Muscle layer of colon (tissue), 2 donors: Measurements from ENCODE around the gene MACROD2.
"Not testable (repeated sequence)": the region's sequence is repeated elsewhere in the genome, so short reads cannot be mapped to it uniquely, and the experiment has no call there.

Experiments used
- H3K27ac ChIP-seq: one replicate; pipeline ENCODE4 v1.7.0; 2013; ENCODE audit warnings: low read depth, mild to moderate bottlenecking, low read length, moderate library complexity
- H3K27me3 ChIP-seq, 2 donors: one replicate each; pipeline ENCODE4 v1.7.0; 2013; ENCODE audit warnings: low read length in 2 of 2, mild to moderate bottlenecking in 2 of 2; ENCODE audit not compliant: insufficient read depth in 2 of 2, control insufficient read depth in 1 of 2
- H3K36me3 ChIP-seq: one replicate; pipeline ENCODE4 v1.7.0; 2013; ENCODE audit warnings: mild to moderate bottlenecking, low read length; ENCODE audit not compliant: insufficient read depth
- H3K4me1 ChIP-seq: one replicate; pipeline ENCODE4 v1.7.0; 2013; ENCODE audit warnings: mild to moderate bottlenecking, low read length; ENCODE audit not compliant: insufficient read depth
- H3K4me3 ChIP-seq, 2 donors: one replicate each; pipeline ENCODE4 v1.7.0; 2013; ENCODE audit warnings: low read length in 2 of 2, low read depth in 1 of 2, mild to moderate bottlenecking in 1 of 2, moderate library complexity in 1 of 2
- H3K9ac ChIP-seq: one replicate; pipeline ENCODE4 v1.7.0; 2013; ENCODE audit warnings: low read length
- H3K9me3 ChIP-seq: one replicate; pipeline ENCODE4 v1.7.0; 2013; ENCODE audit warnings: mild to moderate bottlenecking, low read length
- donor health status: abdominal sarcoma.
- donor health status: Adenocarcinoma of cecum.

The MACROD2 gene

GRCh38 chr20:15122613-15123012, 1127.3 kb downstream of the MACROD2 start:
- Histone ChIP-seq H3K4me3 (no peak overlapping the region), H3K4me1 (no peaks in the 10 kb centered on the region), H3K36me3 (no peaks in the 10 kb centered on the region), H3K27ac (no peak overlapping the region), H3K27me3 (no peaks in the 10 kb centered on the region), H3K9me3 (no peaks in the 10 kb centered on the region), H3K9ac (no peak overlapping the region)

DNA sequence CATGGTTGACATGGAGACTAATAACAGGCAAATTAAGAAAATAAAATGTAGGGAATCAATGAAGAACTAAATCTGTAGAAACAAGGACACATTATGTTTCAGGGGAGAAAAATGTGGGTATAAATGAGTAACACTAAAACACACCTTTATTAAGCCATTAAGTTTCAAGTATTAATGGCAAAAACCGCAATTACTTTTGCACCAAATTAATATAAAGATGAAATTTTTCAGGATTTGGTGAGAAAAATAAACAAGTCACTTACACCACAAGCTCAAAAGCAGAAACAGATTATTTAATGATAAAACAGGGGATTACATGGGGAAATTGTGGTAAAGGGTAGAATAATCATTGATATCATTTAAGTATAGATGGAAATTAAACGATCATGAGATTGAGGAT, 1135.9 kb downstream of the MACROD2 start:
- Histone ChIP-seq H3K4me1 (no peaks in the 10 kb centered on the region), H3K9ac (no peak overlapping the region), H3K27ac (no peak overlapping the region), H3K27me3 (no peaks in the 10 kb centered on the region), H3K4me3 (no peak overlapping the region), H3K36me3 (no peaks in the 10 kb centered on the region), H3K9me3 (no peaks in the 10 kb centered on the region)

DNA sequence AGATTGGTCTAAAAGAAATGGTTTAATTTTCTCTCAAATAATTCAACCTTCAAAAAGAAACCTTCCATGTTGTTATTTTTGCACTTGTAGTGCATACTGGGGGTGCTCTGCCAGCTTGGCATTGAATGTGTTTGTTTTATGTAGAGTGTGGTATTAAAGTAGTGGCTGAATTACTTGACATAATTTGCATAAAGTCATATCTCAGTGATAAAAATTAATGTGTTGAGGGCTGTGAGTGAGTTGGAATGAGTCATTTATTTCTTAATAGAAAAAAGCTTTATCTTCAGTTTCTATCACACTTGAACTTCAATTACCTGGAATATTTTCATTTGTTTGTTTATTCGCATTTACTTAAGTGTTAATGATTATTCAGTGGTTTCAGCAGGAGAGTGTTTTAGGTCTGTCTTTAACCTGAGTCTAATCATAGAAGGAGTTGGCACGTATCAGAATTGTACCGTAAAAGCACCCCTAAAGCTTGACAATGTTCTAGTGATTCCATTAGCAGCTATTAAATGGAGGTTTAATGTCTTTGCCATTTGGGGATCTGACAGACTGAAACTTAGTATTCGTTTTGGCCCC, 1143.3 kb downstream of the MACROD2 start:
- H3K36me3 ChIP-seq, result no peaks in the 10 kb centered on the region
- no peaks in the 10 kb centered on the region for H3K27me3 ChIP-seq
- H3K9me3 ChIP-seq, result no peaks in the 10 kb centered on the region
- H3K4me3 ChIP-seq, result no peak overlapping the region
- no peaks in the 10 kb centered on the region for H3K4me1 ChIP-seq
- no peak overlapping the region for H3K9ac ChIP-seq
- no peak overlapping the region for H3K27ac ChIP-seq

DNA sequence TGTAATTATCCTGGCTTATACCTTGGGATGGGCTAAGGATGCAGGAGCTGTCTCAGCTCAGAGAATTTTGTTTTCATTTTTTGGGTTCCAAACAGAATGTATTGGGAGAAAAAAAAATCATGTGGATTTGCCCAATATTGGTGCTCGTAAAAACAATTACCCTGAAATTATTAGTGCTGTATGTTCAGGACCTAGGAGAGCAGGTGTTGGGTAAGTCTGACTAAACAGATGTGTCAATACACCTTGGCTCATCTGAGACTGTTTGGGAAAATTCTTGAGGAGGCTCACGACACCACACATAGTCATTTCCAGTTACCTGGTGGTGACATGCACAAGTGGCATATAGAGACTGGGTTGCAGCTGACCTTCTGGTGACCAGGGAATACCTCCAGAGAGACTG, 1144.2 kb downstream of the MACROD2 start:
- H3K9me3 ChIP-seq, result no peaks in the 10 kb centered on the region
- no peak overlapping the region for H3K27ac ChIP-seq
- no peak overlapping the region for H3K9ac ChIP-seq
- H3K36me3 ChIP-seq, result no peaks in the 10 kb centered on the region
- H3K4me1 ChIP-seq, result no peaks in the 10 kb centered on the region
- H3K27me3 ChIP-seq, result no peaks in the 10 kb centered on the region
- H3K4me3 ChIP-seq, result no peak overlapping the region

DNA sequence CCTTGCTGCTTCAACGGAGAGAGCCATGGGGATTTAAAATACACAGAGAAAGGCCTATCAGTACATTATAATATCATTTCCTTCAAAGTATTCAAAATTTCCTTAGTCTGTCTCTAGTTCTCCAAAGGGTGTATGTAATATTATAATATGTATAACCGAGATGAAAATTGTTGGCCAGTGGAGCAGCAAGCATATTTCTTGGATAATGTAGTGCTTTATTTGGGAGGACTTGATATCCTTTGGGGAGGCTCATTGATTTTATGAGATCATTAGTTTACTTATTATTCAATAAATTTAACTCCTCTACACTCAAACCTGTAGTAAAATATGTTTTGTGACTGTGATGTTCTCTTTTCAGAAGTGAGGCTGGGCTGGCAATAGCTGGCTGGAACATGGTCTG, 1145.0 kb downstream of the MACROD2 start:
- Histone ChIP-seq H3K27me3 (no peaks in the 10 kb centered on the region), H3K4me3 (no peak overlapping the region), H3K9ac (no peak overlapping the region), H3K27ac (no peak overlapping the region), H3K9me3 (no peaks in the 10 kb centered on the region), H3K36me3 (no peaks in the 10 kb centered on the region), H3K4me1 (no peaks in the 10 kb centered on the region)

- not testable (repeated sequence) for H3K9ac ChIP-seq, H3K4me1 ChIP-seq, H3K27me3 ChIP-seq, H3K4me3 ChIP-seq, H3K27ac ChIP-seq, H3K9me3 ChIP-seq, H3K36me3 ChIP-seq
Measured at GRCh38 chr20:15140940-15141339, 1145.6 kb downstream of the MACROD2 start.

- Histone ChIP-seq H3K4me3 (no peak overlapping the region), H3K27me3 (no peaks in the 10 kb centered on the region), H3K9me3 (no peaks in the 10 kb centered on the region), H3K36me3 (no peaks in the 10 kb centered on the region), H3K4me1 (no peaks in the 10 kb centered on the region), H3K9ac (no peak overlapping the region), H3K27ac (no peak overlapping the region)
Measured at GRCh38 chr20:15141861-15142260, 1146.5 kb downstream of the MACROD2 start.

DNA sequence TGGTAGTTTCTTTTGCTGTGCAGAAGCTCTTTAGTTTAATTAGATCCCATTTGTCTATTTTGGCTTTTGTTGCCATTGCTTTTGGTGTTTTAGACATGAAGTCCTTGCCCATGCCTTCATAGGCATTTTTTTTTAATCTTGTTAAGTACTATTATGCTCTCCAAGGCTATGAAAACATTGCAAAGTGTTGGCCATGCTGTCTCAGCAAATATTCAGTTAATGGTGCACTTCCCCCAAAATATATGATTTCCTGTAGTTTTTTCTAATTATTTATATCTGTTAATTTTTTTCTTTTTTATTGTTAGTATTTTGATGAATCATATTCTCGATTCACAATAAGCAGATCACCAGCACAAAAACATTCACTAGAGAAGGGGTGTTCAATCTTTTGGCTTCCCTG, 1148.2 kb downstream of the MACROD2 start:
- H3K9ac ChIP-seq, result no peak overlapping the region
- no peaks in the 10 kb centered on the region for H3K27me3 ChIP-seq
- no peaks in the 10 kb centered on the region for H3K4me1 ChIP-seq
- no peaks in the 10 kb centered on the region for H3K36me3 ChIP-seq
- H3K27ac ChIP-seq, result no peak overlapping the region
- no peak overlapping the region for H3K4me3 ChIP-seq
- H3K9me3 ChIP-seq, result no peaks in the 10 kb centered on the region

DNA sequence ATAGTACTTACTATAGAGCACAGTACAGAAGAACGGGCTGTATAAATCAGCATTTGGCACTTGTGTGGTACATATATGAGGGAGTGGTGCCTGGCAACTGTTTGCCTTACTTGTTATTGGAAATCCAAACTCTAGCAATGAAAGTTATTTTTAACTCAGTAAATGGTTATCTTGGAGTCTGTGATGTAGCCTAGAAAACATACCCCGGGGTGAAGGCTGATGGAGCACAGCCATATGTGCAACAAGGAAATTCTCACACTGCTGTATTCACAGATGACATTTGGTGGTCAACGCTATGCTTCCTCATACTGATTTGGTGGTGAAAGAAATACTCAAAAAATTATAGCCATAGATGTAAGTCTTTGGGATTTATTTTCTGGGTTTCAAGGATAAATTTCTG, 1149.6 kb downstream of the MACROD2 start:
- H3K27me3 ChIP-seq, result no peaks in the 10 kb centered on the region
- no peak overlapping the region for H3K9ac ChIP-seq
- H3K36me3 ChIP-seq, result no peaks in the 10 kb centered on the region
- no peaks in the 10 kb centered on the region for H3K9me3 ChIP-seq
- no peak overlapping the region for H3K27ac ChIP-seq
- H3K4me1 ChIP-seq, result no peaks in the 10 kb centered on the region
- no peak overlapping the region for H3K4me3 ChIP-seq

- Histone ChIP-seq H3K36me3 (no peaks in the 10 kb centered on the region), H3K4me1 (no peaks in the 10 kb centered on the region)
Measured at GRCh38 chr20:15146948-15147347, 1151.6 kb downstream of the MACROD2 start.

GRCh38 chr20:15154070-15154469, 1158.8 kb downstream of the MACROD2 start:
- Histone ChIP-seq H3K9ac (no peak overlapping the region), H3K4me1 (no peaks in the 10 kb centered on the region), H3K4me3 (no peak overlapping the region), H3K27ac (no peak overlapping the region), H3K9me3 (no peaks in the 10 kb centered on the region), H3K36me3 (no peaks in the 10 kb centered on the region), H3K27me3 (no peaks in the 10 kb centered on the region)

More at GRCh38 chr20:15146948-15147347, 1151.6 kb downstream of the MACROD2 start:
- Histone ChIP-seq H3K4me3 (no peak overlapping the region), H3K9me3 (no peaks in the 10 kb centered on the region), H3K27ac (no peak overlapping the region), H3K27me3 (no peaks in the 10 kb centered on the region), H3K9ac (no peak overlapping the region)

DNA sequence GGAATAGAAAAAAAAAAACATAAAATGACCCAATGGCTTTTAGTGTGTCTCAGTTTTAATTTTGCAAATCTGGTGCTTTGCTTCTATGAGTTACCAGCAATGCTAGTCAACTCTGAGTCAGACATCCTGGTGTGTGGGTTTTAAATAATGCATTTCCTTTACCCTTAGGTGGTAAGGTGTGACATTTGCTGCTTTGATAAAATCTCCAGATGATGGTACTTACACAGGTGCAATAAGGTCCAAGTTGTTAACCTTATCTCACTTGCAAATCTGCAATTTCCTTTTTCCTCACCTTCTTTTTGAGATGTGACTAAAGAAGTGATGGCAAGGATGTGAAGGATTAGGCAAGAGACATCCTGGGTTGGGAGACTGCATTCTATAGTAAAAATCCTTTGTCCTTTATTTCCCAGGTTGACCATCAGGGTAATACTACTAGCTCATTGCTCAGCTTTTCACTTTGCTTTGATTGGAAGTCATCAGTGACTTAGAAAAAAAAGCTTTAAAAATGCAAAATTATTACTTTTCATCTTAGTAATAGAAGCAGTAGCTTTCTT, 1160.6 kb downstream of the MACROD2 start:
- Histone ChIP-seq H3K4me1 (no peaks in the 10 kb centered on the region), H3K36me3 (no peaks in the 10 kb centered on the region), H3K9ac (no peak overlapping the region)

More for the DNA sequence above, 1160.6 kb downstream of the MACROD2 start:
- no peak overlapping the region for H3K27ac ChIP-seq
- no peak overlapping the region for H3K4me3 ChIP-seq
- H3K9me3 ChIP-seq, result no peaks in the 10 kb centered on the region
- no peaks in the 10 kb centered on the region for H3K27me3 ChIP-seq
